ENCODE results near the gene PRAMEF20. TPM values are rescaled to one million over a fixed set of nuclear protein-coding genes. Genes with fewer than 3 reads are reported as not detected.

PRAMEF20 gene
- not detected in 2 replicates for total RNA-seq

DNA sequence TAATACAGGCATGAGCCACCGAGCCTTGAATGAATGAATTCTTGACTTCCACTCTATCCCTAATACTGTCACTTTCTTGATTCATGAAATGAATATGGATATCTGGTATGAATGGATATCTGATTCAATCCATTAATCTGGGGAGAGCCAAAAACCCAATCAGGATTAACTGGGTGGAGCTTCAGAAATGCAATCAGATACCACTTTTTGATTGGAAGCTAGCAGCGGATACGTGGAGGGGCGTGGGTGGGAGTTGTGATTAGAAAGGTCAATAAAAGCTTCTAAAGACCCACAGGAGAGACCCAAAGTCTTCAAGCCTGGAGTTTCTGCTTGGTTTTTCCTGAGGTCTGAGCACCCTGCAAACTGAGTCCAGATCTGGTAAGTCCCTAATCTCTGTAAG lies at the start of gene PRAMEF20:
TSS of gene PRAMEF20 (plus strand) at position 301 of the 400 bp plus-strand sequence. CDS start 5,905 bp downstream, outside the sequence.

GRCh38 chr1:13389332-13389731 lies 20.9 kb upstream of the PRAMEF20 start, which contains the start of gene PRAMEF17:
Gene PRAMEF17 (plus strand): TSS chr1:13389632. CDS start chr1:13389658, 26 bp downstream.

Other genes with a start within 250 kb of the PRAMEF20 start
- gene HNRNPCL4, start 244.8 kb upstream of the PRAMEF20 start, total RNA-seq: not detected in 2 replicates
- not detected in 2 replicates for gene PRAMEF9, start 238.6 kb upstream of the PRAMEF20 start, total RNA-seq
- gene PRAMEF13, start 209.0 kb upstream of the PRAMEF20 start, total RNA-seq: not detected in 2 replicates
- gene PRAMEF18, start 184.3 kb upstream of the PRAMEF20 start, total RNA-seq: not detected in 2 replicates
- not detected in 2 replicates for gene PRAMEF5, start 156.3 kb upstream of the PRAMEF20 start, total RNA-seq
- gene PRAMEF8, start 125.3 kb upstream of the PRAMEF20 start, total RNA-seq: not detected in 2 replicates
- not detected in 2 replicates for gene PRAMEF33, start 106.9 kb upstream of the PRAMEF20 start, total RNA-seq
- gene PRAMEF15, start 94.9 kb upstream of the PRAMEF20 start, total RNA-seq: not detected in 2 replicates
- not detected in 2 replicates for gene PRAMEF14, start 63.3 kb upstream of the PRAMEF20 start, total RNA-seq
- not detected in 2 replicates for gene PRAMEF19, start 38.5 kb upstream of the PRAMEF20 start, total RNA-seq
- gene PRAMEF17, start 20.8 kb upstream of the PRAMEF20 start, total RNA-seq: not detected in 2 replicates
- not detected in 2 replicates for gene LRRC38, start 103.6 kb downstream of the PRAMEF20 start, total RNA-seq
- gene PDPN, start 173.4 kb downstream of the PRAMEF20 start, total RNA-seq: 18.9 and 22.6 TPM in 2 replicates

All from airway epithelial cell (primary cell).